Esophagus squamous epithelium (tissue), 4 donors: Measurements from ENCODE around the gene IAH1.

Experiments
- POLR2A ChIP-seq, 4 donors: fragments of 450-650 bp; IDR thresholded peaks; one replicate each; pipeline ENCODE4 v1.6.1; 2017; ENCODE audit warnings: antibody characterized with exemption in 4 of 4, mild to moderate bottlenecking in 4 of 4, moderate library complexity in 3 of 4
- TF ChIP-seq, protein P1 (sequence below), 6 experiments: fragments of 450-650 bp in 4 of 6; fragments of 200-600 bp in 2 of 6; sonication (generic) in 2 of 6; IDR thresholded peaks; one replicate each; pipeline ENCODE4 v1.5.1; 2016 to 2019; ENCODE audit warnings: antibody characterized with exemption in 6 of 6, mild to moderate bottlenecking in 4 of 6, moderate library complexity in 4 of 6

- TF ChIP-seq, protein P1, sequence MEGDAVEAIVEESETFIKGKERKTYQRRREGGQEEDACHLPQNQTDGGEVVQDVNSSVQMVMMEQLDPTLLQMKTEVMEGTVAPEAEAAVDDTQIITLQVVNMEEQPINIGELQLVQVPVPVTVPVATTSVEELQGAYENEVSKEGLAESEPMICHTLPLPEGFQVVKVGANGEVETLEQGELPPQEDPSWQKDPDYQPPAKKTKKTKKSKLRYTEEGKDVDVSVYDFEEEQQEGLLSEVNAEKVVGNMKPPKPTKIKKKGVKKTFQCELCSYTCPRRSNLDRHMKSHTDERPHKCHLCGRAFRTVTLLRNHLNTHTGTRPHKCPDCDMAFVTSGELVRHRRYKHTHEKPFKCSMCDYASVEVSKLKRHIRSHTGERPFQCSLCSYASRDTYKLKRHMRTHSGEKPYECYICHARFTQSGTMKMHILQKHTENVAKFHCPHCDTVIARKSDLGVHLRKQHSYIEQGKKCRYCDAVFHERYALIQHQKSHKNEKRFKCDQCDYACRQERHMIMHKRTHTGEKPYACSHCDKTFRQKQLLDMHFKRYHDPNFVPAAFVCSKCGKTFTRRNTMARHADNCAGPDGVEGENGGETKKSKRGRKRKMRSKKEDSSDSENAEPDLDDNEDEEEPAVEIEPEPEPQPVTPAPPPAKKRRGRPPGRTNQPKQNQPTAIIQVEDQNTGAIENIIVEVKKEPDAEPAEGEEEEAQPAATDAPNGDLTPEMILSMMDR (IDR thresholded peaks at IDR 0.05), result no peak
- no peak for TF ChIP-seq POLR2A (IDR thresholded peaks at IDR 0.05)
Observed at GRCh38 chr2:9430316-9431293, 43.7 kb upstream of the IAH1 start.
